HL-60 (cell line): ENCODE measurements around the gene C5orf52.

ENCODE experiments used
- POLR2AphosphoS5 ChIP-seq: IDR thresholded peaks from 2 replicates; pipeline ENCODE4 v1.6.1; 2012; ENCODE audit warnings: low read depth
- TF ChIP-seq, protein P1 (sequence below): IDR thresholded peaks from 2 replicates; pipeline ENCODE4 v1.6.1; 2012; ENCODE audit warnings: low read depth; ENCODE audit not compliant: insufficient replicate concordance
- TF ChIP-seq, protein P2 (sequence below): IDR thresholded peaks from one replicate; pipeline ENCODE4 v1.5.1; 2011; ENCODE audit warnings: low read length, control low read depth, inconsistent platforms; ENCODE audit not compliant: insufficient read depth

DNA sequence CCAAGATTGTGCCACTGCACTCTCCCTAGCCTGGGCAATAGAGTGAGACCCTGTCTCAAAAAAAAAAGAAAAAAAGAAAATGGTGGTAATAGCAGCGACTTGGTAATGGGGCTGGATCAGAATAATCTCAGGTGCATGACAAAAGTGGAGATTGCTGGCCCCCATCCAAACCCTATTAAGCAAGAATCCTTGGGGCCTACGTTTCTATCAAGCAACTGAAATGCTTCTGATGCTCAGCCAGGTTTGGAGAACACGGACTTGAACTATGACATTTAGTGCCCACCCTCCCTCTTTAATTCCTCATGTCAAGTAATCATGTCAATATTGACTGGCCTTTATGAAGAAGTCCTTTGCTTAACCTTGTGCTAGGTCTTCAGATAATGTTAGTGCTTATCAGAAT lies 6.6 kb downstream of the C5orf52 start:
- TF ChIP-seq, protein P1, sequence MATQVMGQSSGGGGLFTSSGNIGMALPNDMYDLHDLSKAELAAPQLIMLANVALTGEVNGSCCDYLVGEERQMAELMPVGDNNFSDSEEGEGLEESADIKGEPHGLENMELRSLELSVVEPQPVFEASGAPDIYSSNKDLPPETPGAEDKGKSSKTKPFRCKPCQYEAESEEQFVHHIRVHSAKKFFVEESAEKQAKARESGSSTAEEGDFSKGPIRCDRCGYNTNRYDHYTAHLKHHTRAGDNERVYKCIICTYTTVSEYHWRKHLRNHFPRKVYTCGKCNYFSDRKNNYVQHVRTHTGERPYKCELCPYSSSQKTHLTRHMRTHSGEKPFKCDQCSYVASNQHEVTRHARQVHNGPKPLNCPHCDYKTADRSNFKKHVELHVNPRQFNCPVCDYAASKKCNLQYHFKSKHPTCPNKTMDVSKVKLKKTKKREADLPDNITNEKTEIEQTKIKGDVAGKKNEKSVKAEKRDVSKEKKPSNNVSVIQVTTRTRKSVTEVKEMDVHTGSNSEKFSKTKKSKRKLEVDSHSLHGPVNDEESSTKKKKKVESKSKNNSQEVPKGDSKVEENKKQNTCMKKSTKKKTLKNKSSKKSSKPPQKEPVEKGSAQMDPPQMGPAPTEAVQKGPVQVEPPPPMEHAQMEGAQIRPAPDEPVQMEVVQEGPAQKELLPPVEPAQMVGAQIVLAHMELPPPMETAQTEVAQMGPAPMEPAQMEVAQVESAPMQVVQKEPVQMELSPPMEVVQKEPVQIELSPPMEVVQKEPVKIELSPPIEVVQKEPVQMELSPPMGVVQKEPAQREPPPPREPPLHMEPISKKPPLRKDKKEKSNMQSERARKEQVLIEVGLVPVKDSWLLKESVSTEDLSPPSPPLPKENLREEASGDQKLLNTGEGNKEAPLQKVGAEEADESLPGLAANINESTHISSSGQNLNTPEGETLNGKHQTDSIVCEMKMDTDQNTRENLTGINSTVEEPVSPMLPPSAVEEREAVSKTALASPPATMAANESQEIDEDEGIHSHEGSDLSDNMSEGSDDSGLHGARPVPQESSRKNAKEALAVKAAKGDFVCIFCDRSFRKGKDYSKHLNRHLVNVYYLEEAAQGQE = no peak
- TF ChIP-seq, protein P2, sequence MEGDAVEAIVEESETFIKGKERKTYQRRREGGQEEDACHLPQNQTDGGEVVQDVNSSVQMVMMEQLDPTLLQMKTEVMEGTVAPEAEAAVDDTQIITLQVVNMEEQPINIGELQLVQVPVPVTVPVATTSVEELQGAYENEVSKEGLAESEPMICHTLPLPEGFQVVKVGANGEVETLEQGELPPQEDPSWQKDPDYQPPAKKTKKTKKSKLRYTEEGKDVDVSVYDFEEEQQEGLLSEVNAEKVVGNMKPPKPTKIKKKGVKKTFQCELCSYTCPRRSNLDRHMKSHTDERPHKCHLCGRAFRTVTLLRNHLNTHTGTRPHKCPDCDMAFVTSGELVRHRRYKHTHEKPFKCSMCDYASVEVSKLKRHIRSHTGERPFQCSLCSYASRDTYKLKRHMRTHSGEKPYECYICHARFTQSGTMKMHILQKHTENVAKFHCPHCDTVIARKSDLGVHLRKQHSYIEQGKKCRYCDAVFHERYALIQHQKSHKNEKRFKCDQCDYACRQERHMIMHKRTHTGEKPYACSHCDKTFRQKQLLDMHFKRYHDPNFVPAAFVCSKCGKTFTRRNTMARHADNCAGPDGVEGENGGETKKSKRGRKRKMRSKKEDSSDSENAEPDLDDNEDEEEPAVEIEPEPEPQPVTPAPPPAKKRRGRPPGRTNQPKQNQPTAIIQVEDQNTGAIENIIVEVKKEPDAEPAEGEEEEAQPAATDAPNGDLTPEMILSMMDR = no peak
- no peak for TF ChIP-seq POLR2AphosphoS5
